Measurements from ENCODE around the gene FYN.

FYN gene

DNA sequence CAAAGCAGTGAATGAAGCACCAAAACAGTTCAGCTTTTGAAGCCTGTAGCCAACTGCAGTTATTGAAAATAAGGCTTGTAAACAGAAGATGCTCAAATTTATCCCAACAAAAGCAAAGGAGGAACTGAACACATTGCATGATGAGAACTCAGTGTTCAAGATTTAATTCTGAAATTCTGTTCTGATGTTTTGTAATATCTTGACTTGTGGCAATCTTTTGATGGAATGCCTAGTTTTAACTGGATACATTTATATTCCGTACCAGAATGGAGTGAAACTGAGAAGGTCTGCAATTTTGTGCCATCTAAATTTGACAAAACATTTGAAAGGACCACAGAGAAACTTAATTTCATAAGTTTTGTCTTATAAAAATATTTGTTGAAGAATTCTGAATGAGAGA is 17.5 kb downstream of the FYN start:
- peaks cover 2% of the 10 kb centered on the region; the same call in 1 of the 2 replicates for H3K4me1 ChIP-seq (ENCODE audit: control insufficient read depth, low read length)
- H3K4me2 ChIP-seq (ENCODE audit: low read length) = no peak overlapping the region
- H3K4me3 ChIP-seq (ENCODE audit: low read length) = no peak overlapping the region
- H4K20me1 ChIP-seq (ENCODE audit: control insufficient read depth, insufficient read depth, low read depth, low read length) = 0 out of 2 replicates have a peak, but pooled peaks cover 4% of the 10 kb centered on the region
- no peaks in the 10 kb centered on the region for H3K9me3 ChIP-seq (ENCODE audit: control insufficient read depth, insufficient read depth, low read length)
- H3K79me2 ChIP-seq (ENCODE audit: control insufficient read depth, low read length) = no peaks in the 10 kb centered on the region
- no peaks in the 10 kb centered on the region for H3K27me3 ChIP-seq (ENCODE audit: control insufficient read depth, low read length)
- H3K27ac ChIP-seq (ENCODE audit: low read depth, low read length) = no peak overlapping the region
- H3K9me2 ChIP-seq (replicated peaks; ENCODE audit: control insufficient read depth, low read length) = no peaks in the 10 kb centered on the region
- no peaks in the 10 kb centered on the region for H3K36me3 ChIP-seq (ENCODE audit: control insufficient read depth, low read length)
- no peaks in the 10 kb centered on the region for H3F3A ChIP-seq (ENCODE audit: control insufficient read depth, insufficient read depth)
- TF ChIP-seq, protein P1, sequence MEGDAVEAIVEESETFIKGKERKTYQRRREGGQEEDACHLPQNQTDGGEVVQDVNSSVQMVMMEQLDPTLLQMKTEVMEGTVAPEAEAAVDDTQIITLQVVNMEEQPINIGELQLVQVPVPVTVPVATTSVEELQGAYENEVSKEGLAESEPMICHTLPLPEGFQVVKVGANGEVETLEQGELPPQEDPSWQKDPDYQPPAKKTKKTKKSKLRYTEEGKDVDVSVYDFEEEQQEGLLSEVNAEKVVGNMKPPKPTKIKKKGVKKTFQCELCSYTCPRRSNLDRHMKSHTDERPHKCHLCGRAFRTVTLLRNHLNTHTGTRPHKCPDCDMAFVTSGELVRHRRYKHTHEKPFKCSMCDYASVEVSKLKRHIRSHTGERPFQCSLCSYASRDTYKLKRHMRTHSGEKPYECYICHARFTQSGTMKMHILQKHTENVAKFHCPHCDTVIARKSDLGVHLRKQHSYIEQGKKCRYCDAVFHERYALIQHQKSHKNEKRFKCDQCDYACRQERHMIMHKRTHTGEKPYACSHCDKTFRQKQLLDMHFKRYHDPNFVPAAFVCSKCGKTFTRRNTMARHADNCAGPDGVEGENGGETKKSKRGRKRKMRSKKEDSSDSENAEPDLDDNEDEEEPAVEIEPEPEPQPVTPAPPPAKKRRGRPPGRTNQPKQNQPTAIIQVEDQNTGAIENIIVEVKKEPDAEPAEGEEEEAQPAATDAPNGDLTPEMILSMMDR (IDR thresholded peaks at IDR 0.05; ENCODE audit: low read depth, low read length, poor library complexity, severe bottlenecking) = no peak
- no peak for TF ChIP-seq EZH2phosphoT487 (IDR thresholded peaks at IDR 0.05; ENCODE audit: borderline replicate concordance, low read length)

DNA sequence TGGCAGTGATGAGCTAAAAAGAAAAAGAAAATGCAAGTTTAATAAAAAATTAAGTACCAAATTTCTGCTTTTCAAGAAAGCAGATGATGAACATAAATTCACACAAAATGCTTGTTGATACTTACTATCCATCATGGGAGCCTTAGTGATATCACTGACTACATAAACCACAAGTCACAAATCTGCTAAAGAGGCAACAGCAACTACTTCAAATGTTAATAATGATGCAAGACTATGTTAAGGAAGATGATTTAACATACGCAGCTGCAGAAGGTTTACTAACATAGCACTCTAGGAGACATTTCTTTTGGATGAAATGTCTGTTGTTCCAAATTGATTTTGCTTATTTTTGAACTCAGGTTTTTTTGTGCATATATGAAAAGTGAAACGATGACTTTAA is 18.6 kb downstream of the FYN start:
- H3K79me2 ChIP-seq (ENCODE audit: control insufficient read depth, low read length) = no peaks in the 10 kb centered on the region
- H3K27me3 ChIP-seq (ENCODE audit: control insufficient read depth, low read length) = no peaks in the 10 kb centered on the region
- no peaks in the 10 kb centered on the region for H3K36me3 ChIP-seq (ENCODE audit: control insufficient read depth, low read length)
- H3K9me3 ChIP-seq (ENCODE audit: control insufficient read depth, insufficient read depth, low read length) = no peaks in the 10 kb centered on the region
- no peaks in the 10 kb centered on the region for H3K9me2 ChIP-seq (replicated peaks; ENCODE audit: control insufficient read depth, low read length)
- no peaks in the 10 kb centered on the region for H3F3A ChIP-seq (ENCODE audit: control insufficient read depth, insufficient read depth)
- TF ChIP-seq, protein P1 (IDR thresholded peaks at IDR 0.05; ENCODE audit: low read depth, low read length, poor library complexity, severe bottlenecking) = no peak
- TF ChIP-seq EZH2phosphoT487 (IDR thresholded peaks at IDR 0.05; ENCODE audit: borderline replicate concordance, low read length) = no peak
- 0 out of 2 replicates have a peak, but pooled peaks cover 4% of the 10 kb centered on the region for H4K20me1 ChIP-seq (ENCODE audit: control insufficient read depth, insufficient read depth, low read depth, low read length)
- H3K4me1 ChIP-seq (ENCODE audit: control insufficient read depth, low read length) = peaks cover 10% of the 10 kb centered on the region
- H3K4me2 ChIP-seq (ENCODE audit: low read length) = no peak overlapping the region
- H3K4me3 ChIP-seq (ENCODE audit: low read length) = no peak overlapping the region
- H3K27ac ChIP-seq (ENCODE audit: low read depth, low read length) = no peak overlapping the region

DNA sequence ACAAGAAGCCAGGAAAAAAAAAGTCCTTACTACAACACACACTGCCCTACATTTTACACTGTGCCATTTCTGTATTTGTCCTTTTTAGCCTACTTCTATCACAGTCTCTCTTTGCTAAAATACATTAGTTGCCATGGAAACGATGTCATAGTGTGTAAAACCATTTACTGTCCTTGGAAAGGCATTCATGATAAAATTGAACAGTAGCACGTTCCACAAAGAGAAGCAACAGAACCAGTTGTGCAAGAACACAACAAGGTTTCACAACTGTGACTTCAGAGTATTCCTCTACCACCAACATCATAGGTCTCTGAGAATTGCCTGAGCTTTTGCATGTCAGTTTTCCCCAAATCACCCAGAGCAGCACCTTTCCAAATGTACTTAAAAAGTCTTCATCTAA is 20.5 kb downstream of the FYN start:
- no peaks in the 10 kb centered on the region for H3K9me2 ChIP-seq (replicated peaks; ENCODE audit: control insufficient read depth, low read length)
- no peak overlapping the region for H3K4me2 ChIP-seq (ENCODE audit: low read length)
- H3K9me3 ChIP-seq (ENCODE audit: control insufficient read depth, insufficient read depth, low read length) = no peaks in the 10 kb centered on the region
- no peak overlapping the region for H3K4me3 ChIP-seq (ENCODE audit: low read length)
- no peaks in the 10 kb centered on the region for H3K79me2 ChIP-seq (ENCODE audit: control insufficient read depth, low read length)
- H3K27me3 ChIP-seq (ENCODE audit: control insufficient read depth, low read length) = no peaks in the 10 kb centered on the region
- H3K36me3 ChIP-seq (ENCODE audit: control insufficient read depth, low read length) = no peaks in the 10 kb centered on the region
- H3K4me1 ChIP-seq (ENCODE audit: control insufficient read depth, low read length) = peaks cover 10% of the 10 kb centered on the region
- H3F3A ChIP-seq (ENCODE audit: control insufficient read depth, insufficient read depth) = no peaks in the 10 kb centered on the region
- TF ChIP-seq EZH2phosphoT487 (IDR thresholded peaks at IDR 0.05; ENCODE audit: borderline replicate concordance, low read length) = no peak
- TF ChIP-seq, protein P1 (IDR thresholded peaks at IDR 0.05; ENCODE audit: low read depth, low read length, poor library complexity, severe bottlenecking) = no peak
- H3K27ac ChIP-seq (ENCODE audit: low read depth, low read length) = no peak overlapping the region
- H4K20me1 ChIP-seq (ENCODE audit: control insufficient read depth, insufficient read depth, low read depth, low read length) = peaks cover 6% of the 10 kb centered on the region; the same call in 1 of the 2 replicates

All from DOHH2 (cell line).